ENCODE measurements around the gene CHRNA7.

The CHRNA7 gene

GRCh38 chr15:32029862-32030781, at the start of gene CHRNA7:
CHRNA7 (plus strand) TSS chr15:32030515; CDS start chr15:32030595, 80 bp downstream.
- DNase-seq (ENCODE audit: low read depth, low spot score): peak; percentile 43
- H3K4me3 ChIP-seq (ENCODE audit: insufficient read length, low read depth): peak within 1 kb of the TSS; percentile 63
- H3K36me3 ChIP-seq (ENCODE audit: insufficient read depth, insufficient read length, low read length): no peaks in the 10 kb centered on the region
- H3K27me3 ChIP-seq (ENCODE audit: insufficient read depth, insufficient read length): peaks cover 15% of the 10 kb centered on the region
- H3K9me3 ChIP-seq (ENCODE audit: insufficient read depth, low read length): no peaks in the 10 kb centered on the region
- TF ChIP-seq SUZ12 (IDR thresholded peaks at IDR 0.05; ENCODE audit: extremely low read depth, insufficient read depth, insufficient read length): no peak
- no peak for TF ChIP-seq YY1 (IDR thresholded peaks at IDR 0.05; ENCODE audit: insufficient read depth, insufficient read length)
- H3K9ac ChIP-seq (ENCODE audit: insufficient read length, low read depth): peak within 1 kb of the TSS; percentile 86
- H3K4me1 ChIP-seq (ENCODE audit: insufficient read depth, insufficient read length): peaks cover 3% of the 10 kb centered on the region

- TF ChIP-seq YY1 (IDR thresholded peaks at IDR 0.05; ENCODE audit: insufficient read depth, insufficient read length) (no peak), SUZ12 (IDR thresholded peaks at IDR 0.05; ENCODE audit: extremely low read depth, insufficient read depth, insufficient read length) (no peak), ZNF274 (IDR thresholded peaks at IDR 0.05; ENCODE audit: low read depth, low read length) (no peak)
- DNase-seq (ENCODE audit: low read depth, low spot score): no peak
- no peaks in the 10 kb centered on the region for H3K4me1 ChIP-seq (ENCODE audit: insufficient read depth, insufficient read length)
Observed at GRCh38 chr15:31985607-31986006, 44.7 kb upstream of the CHRNA7 start.

DNA sequence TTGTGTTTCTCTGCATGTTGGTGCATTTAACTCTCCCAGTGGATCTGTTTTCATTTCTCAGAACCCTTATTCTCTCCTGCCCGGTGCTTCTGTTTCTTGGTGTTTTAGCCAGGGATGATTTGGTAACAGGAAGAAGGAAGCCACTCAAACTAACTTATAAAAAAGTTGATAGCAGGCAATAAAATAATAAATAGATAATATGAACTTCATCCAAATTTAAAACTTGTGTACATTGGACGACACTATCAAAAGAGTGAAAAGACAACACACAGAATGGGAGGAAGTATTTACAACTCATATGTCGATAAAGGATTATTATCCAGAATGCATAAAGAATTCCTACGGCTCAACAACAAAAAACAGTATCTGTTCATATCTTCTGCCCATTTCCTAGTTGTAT, 37.3 kb upstream of the CHRNA7 start:
- TF ChIP-seq YY1 (IDR thresholded peaks at IDR 0.05; ENCODE audit: insufficient read depth, insufficient read length) (no peak), ZNF274 (IDR thresholded peaks at IDR 0.05; ENCODE audit: low read depth, low read length) (no peak), SUZ12 (IDR thresholded peaks at IDR 0.05; ENCODE audit: extremely low read depth, insufficient read depth, insufficient read length) (no peak)
- DNase-seq (ENCODE audit: low read depth, low spot score): no peak
- no peaks in the 10 kb centered on the region for H3K9me3 ChIP-seq (ENCODE audit: insufficient read depth, low read length)

More at GRCh38 chr15:31985607-31986006, 44.7 kb upstream of the CHRNA7 start:
- Histone ChIP-seq H3K9me3 (ENCODE audit: insufficient read depth, low read length) (no peaks in the 10 kb centered on the region), H3K27me3 (ENCODE audit: insufficient read depth, insufficient read length) (no peaks in the 10 kb centered on the region), H3K36me3 (ENCODE audit: insufficient read depth, insufficient read length, low read length) (no peaks in the 10 kb centered on the region), H3K4me3 (ENCODE audit: insufficient read length, low read depth) (no peak overlapping the region), H3K9ac (ENCODE audit: insufficient read length, low read depth) (no peak overlapping the region)

DNA sequence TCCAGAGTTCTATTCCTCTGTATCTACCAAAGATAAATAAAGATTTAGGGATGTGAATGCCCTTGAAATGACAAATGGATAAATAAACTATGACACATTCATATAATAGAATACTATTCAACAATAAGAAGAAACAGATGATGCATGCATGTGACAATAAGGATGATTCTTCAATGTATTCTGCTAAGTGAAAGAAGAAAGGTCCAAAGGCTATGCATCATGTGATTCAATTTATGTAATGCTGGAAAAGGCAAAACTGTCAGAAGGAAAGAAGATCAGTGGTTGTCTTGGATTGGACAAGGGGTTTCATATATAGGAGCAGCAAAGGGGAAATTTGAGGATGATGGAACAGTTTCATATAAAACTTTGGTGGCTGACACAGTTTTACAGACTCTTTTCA, 32.6 kb upstream of the CHRNA7 start:
- H3K9me3 ChIP-seq (ENCODE audit: insufficient read depth, low read length): no peaks in the 10 kb centered on the region
- H3K4me1 ChIP-seq (ENCODE audit: insufficient read depth, insufficient read length): no peaks in the 10 kb centered on the region
- no peak overlapping the region for H3K9ac ChIP-seq (ENCODE audit: insufficient read length, low read depth)
- H3K36me3 ChIP-seq (ENCODE audit: insufficient read depth, insufficient read length, low read length): no peaks in the 10 kb centered on the region
- no peaks in the 10 kb centered on the region for H3K27me3 ChIP-seq (ENCODE audit: insufficient read depth, insufficient read length)
- no peak overlapping the region for H3K4me3 ChIP-seq (ENCODE audit: insufficient read length, low read depth)
- no peak for TF ChIP-seq SUZ12 (IDR thresholded peaks at IDR 0.05; ENCODE audit: extremely low read depth, insufficient read depth, insufficient read length)
- TF ChIP-seq YY1 (IDR thresholded peaks at IDR 0.05; ENCODE audit: insufficient read depth, insufficient read length): no peak
- no peak for TF ChIP-seq ZNF274 (IDR thresholded peaks at IDR 0.05; ENCODE audit: low read depth, low read length)
- DNase-seq (ENCODE audit: low read depth, low spot score): no peak

More for the DNA sequence above, 37.3 kb upstream of the CHRNA7 start:
- Histone ChIP-seq H3K9ac (ENCODE audit: insufficient read length, low read depth) (no peak overlapping the region), H3K27me3 (ENCODE audit: insufficient read depth, insufficient read length) (no peaks in the 10 kb centered on the region), H3K36me3 (ENCODE audit: insufficient read depth, insufficient read length, low read length) (no peaks in the 10 kb centered on the region), H3K4me3 (ENCODE audit: insufficient read length, low read depth) (no peak overlapping the region), H3K4me1 (ENCODE audit: insufficient read depth, insufficient read length) (no peaks in the 10 kb centered on the region)

- no peaks in the 10 kb centered on the region for H3K27me3 ChIP-seq (ENCODE audit: insufficient read depth, insufficient read length)
- TF ChIP-seq ZNF274 (IDR thresholded peaks at IDR 0.05; ENCODE audit: low read depth, low read length) (no peak), SUZ12 (IDR thresholded peaks at IDR 0.05; ENCODE audit: extremely low read depth, insufficient read depth, insufficient read length) (no peak), YY1 (IDR thresholded peaks at IDR 0.05; ENCODE audit: insufficient read depth, insufficient read length) (no peak)
- H3K4me3 ChIP-seq (ENCODE audit: insufficient read length, low read depth): no peak overlapping the region
- no peaks in the 10 kb centered on the region for H3K9me3 ChIP-seq (ENCODE audit: insufficient read depth, low read length)
- no peak overlapping the region for H3K9ac ChIP-seq (ENCODE audit: insufficient read length, low read depth)
- H3K4me1 ChIP-seq (ENCODE audit: insufficient read depth, insufficient read length): no peaks in the 10 kb centered on the region
- H3K36me3 ChIP-seq (ENCODE audit: insufficient read depth, insufficient read length, low read length): no peaks in the 10 kb centered on the region
- no peak for DNase-seq (ENCODE audit: low read depth, low spot score)
Observed at GRCh38 chr15:32003558-32003957, 26.8 kb upstream of the CHRNA7 start.

GRCh38 chr15:32004249-32004648, 26.1 kb upstream of the CHRNA7 start:
- Histone ChIP-seq H3K4me3 (ENCODE audit: insufficient read length, low read depth) (no peak overlapping the region), H3K27me3 (ENCODE audit: insufficient read depth, insufficient read length) (no peaks in the 10 kb centered on the region), H3K4me1 (ENCODE audit: insufficient read depth, insufficient read length) (no peaks in the 10 kb centered on the region), H3K36me3 (ENCODE audit: insufficient read depth, insufficient read length, low read length) (no peaks in the 10 kb centered on the region), H3K9me3 (ENCODE audit: insufficient read depth, low read length) (no peaks in the 10 kb centered on the region), H3K9ac (ENCODE audit: insufficient read length, low read depth) (no peak overlapping the region)
- no peak for DNase-seq (ENCODE audit: low read depth, low spot score)
- TF ChIP-seq YY1 (IDR thresholded peaks at IDR 0.05; ENCODE audit: insufficient read depth, insufficient read length) (no peak), SUZ12 (IDR thresholded peaks at IDR 0.05; ENCODE audit: extremely low read depth, insufficient read depth, insufficient read length) (no peak), ZNF274 (IDR thresholded peaks at IDR 0.05; ENCODE audit: low read depth, low read length) (no peak)

DNA sequence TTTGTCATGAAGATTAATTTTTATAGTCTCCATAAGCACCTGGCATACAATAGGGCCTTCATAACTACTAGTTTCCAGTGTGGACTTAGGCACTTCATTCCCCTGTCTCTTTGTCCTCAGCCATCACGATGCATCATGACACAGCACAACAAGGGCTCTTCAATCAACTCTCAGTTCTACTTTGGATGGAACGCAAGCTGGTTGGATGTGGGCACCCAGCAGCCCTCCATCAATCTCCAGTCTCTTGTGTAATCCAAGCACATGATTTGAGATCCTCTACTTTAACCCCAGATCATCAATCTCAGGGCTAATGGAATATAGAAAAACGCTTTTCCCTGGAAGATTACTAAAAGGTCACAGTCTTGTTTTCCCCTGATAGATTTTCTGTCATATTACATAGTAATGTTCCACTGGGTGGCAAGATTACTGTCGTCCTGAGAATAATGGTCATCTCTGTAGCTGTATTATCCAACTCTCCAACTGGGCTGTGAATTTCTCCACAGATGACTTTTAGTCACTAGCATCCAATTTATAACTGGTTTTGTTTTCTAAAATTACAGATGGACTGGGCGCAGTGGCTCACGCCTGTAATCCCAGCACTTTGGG, 22.9 kb upstream of the CHRNA7 start:
- Histone ChIP-seq H3K36me3 (ENCODE audit: insufficient read depth, insufficient read length, low read length) (no peaks in the 10 kb centered on the region), H3K9ac (ENCODE audit: insufficient read length, low read depth) (no peak overlapping the region), H3K27me3 (ENCODE audit: insufficient read depth, insufficient read length) (no peaks in the 10 kb centered on the region), H3K4me3 (ENCODE audit: insufficient read length, low read depth) (no peak overlapping the region), H3K4me1 (ENCODE audit: insufficient read depth, insufficient read length) (no peaks in the 10 kb centered on the region), H3K9me3 (ENCODE audit: insufficient read depth, low read length) (no peaks in the 10 kb centered on the region)
- DNase-seq (ENCODE audit: low read depth, low spot score): no peak
- TF ChIP-seq ZNF274 (IDR thresholded peaks at IDR 0.05; ENCODE audit: low read depth, low read length): no peak
- no peak for TF ChIP-seq YY1 (IDR thresholded peaks at IDR 0.05; ENCODE audit: insufficient read depth, insufficient read length)
- no peak for TF ChIP-seq SUZ12 (IDR thresholded peaks at IDR 0.05; ENCODE audit: extremely low read depth, insufficient read depth, insufficient read length)

All from NT2/D1 (cell line).